Body of pancreas (tissue), 4 donors: ENCODE measurements around the gene TSPAN10.

Experiments
- POLR2A ChIP-seq, 3 donors: fragments of 450-650 bp; IDR thresholded peaks; one replicate each; pipeline ENCODE4 v1.6.1; 2016; ENCODE audit warnings: antibody characterized with exemption in 3 of 3, mild to moderate bottlenecking in 2 of 3
- TF ChIP-seq, protein P1 (sequence below), 7 experiments: fragments of 450-650 bp in 4 of 7; fragments of 200-600 bp in 3 of 7; sonication (generic) in 3 of 7; IDR thresholded peaks; one replicate each; pipeline ENCODE4 v1.5.1; 2016 to 2019; ENCODE audit warnings: antibody characterized with exemption in 7 of 7

DNA sequence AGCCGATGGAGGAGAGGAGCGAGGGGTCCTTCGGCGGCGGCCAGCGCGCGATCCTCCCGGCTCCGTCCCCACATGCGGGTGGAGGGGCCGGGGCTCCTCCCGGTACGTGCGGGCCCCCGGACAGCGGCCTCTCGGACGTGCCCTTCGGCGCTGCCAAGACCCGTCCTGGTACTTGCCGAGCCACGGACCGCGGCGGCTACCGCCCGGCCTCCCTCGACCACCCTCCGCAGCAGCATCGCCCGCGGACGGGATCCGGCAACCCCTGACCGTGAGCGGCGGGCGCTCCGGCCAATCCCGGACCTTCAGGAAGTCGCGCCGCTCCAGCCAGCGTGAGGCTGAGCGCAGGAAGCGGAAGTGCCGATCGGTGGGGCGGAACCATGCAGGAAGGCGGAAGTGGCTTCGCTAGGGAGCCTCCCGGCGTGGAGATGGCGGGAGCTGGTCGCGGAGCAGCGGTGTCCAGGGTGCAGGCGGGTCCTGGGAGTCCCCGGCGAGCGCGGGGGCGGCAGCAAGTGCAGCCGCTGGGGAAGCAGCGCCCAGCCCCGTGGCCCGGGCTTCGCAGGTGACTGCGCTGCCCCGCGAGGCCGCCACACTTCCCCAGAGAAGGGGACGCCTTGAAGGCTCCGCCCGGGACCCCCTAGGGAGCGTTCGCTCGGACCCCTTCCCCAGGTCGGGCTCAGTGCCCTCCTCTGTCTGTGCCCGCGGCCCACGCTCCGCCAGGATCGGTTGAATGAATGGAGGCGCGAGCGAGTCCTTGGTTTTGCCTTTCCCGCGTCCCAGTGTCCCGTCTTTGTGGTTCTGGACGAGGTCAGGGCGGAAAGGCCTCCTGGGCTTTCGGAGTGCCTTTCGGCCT is 29.6 kb downstream of the TSPAN10 start, which contains the start of the genes CCDC137 and OXLD1:
- TF ChIP-seq, protein P1, sequence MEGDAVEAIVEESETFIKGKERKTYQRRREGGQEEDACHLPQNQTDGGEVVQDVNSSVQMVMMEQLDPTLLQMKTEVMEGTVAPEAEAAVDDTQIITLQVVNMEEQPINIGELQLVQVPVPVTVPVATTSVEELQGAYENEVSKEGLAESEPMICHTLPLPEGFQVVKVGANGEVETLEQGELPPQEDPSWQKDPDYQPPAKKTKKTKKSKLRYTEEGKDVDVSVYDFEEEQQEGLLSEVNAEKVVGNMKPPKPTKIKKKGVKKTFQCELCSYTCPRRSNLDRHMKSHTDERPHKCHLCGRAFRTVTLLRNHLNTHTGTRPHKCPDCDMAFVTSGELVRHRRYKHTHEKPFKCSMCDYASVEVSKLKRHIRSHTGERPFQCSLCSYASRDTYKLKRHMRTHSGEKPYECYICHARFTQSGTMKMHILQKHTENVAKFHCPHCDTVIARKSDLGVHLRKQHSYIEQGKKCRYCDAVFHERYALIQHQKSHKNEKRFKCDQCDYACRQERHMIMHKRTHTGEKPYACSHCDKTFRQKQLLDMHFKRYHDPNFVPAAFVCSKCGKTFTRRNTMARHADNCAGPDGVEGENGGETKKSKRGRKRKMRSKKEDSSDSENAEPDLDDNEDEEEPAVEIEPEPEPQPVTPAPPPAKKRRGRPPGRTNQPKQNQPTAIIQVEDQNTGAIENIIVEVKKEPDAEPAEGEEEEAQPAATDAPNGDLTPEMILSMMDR (IDR thresholded peaks at IDR 0.05): no peak
- TF ChIP-seq POLR2A (IDR thresholded peaks at IDR 0.05): peak; percentile 76 to 88 (median 88)
